ENCODE results near the gene TTC32.
"Not testable (repeated sequence)": the region's sequence is repeated elsewhere in the genome, so short reads cannot be mapped to it uniquely, and the experiment has no call there.

Gene TTC32

DNA sequence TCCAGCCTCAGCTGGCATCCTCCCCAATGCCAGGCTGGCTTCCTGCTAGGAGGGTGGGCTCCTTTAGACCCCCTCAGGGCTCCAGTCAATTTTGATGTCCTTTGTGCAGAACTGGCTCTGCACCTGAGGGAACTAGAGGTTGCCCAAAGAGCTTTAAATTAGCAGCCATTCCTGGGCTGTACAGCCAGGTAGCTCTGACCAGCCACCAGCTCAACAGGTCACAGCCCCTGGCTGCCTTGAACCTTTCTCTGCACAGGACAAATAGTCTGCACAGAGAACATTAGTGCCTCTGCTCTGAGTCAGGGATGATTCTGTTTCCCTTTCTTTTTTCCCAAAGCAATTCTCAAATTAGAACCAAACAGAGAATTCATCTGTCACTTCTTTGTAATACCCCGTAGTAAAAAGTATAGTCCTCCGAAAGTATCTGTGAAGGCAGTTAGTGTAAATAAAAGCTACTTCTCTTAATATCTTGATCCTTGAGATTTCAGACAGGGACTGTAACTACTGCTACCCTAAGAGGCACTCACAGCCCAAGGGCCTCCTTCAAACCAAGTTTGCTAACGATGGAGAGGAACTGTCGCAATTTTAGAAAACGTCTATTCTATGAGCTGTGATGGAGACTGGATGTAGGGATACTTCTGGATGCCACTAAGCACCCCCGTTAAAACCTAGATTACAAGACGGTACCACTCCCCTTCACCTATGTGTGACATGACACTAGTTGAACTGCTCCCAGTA is 3.0 kb downstream of the TTC32 start:
- DNase-seq = no peak

GRCh38 chr2:19897623-19898245 is 4.0 kb downstream of the TTC32 start:
- no peak for DNase-seq

GRCh38 chr2:19895535-19895934 is 6.2 kb downstream of the TTC32 start:
- no peak for DNase-seq

DNA sequence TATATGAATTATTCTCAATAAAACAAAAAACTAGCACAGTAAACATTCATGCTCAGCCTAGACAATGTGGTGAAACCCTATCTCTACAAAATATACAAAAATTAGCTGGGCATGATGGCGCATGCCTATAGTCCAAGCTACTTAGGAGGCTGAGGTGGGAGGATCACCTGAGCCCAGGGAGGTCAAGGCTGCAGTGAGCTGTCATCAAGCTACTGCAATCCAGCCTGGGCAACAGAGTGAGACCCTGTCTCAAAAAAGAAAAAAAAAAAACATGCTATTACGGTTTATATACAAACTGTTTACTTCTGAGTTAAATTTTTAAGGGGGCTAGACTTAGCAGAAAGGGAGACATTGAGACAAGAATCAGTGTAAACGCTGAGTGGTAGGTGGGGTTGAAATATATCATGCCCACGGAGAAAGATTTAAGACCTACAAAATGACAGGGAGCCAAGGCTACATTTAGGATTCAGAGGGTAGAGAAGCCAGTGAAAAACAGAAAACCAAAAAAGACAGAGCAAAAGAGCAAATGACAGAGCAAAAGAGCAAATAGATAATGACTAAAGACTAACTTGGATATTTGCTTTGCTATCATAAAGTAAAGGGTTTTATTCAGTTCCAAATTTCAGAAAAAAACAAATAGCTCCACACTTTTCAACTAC is 7.5 kb downstream of the TTC32 start:
- no peak for DNase-seq

DNA sequence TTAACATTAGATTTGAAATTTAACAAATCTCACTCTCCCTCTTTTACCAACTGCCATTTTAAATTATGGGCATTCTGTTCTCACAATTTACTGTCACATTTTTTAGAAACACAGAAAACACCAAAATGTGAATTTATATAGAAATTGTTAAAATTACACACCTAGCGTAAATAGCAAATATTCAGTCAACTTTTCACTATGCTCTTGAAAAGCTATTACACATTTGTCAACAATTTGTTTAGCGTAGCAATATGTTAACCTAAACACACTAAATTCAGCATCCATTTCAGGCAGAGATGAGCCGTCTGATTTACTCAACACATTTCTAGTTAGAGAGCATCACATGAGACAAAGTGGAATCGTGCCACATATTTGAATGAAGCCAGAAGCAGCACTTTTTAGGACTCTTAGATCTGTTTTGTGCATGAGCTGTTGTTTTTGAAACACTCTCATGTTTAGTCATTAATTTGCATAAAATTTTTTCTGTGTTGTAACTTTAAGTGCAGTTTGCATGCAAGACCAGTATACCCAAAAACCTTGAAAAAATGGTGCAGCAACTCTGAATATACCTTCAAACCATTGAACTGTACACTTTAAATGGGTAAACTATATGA is 8.2 kb downstream of the TTC32 start:
- no peak for DNase-seq

DNA sequence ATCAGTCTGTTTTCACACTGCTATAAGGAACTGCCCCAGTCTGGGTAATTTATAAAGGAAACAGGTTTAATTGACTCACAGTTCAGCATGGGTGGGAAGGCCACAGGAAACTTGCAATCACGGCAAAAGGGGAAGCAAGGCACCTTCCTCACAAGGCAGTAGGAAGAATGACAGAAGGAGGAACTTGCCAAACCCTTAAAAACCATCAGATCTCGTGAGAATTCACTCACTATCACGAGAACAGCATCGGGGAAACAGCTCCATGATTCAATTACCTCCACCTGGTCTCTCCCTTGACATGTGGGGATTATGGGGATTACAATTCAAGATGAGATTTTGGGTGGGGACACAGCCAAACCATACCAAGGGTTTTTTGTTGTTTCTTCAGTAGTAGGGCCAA is 9.8 kb downstream of the TTC32 start:
- DNase-seq = not testable (repeated sequence)

DNA sequence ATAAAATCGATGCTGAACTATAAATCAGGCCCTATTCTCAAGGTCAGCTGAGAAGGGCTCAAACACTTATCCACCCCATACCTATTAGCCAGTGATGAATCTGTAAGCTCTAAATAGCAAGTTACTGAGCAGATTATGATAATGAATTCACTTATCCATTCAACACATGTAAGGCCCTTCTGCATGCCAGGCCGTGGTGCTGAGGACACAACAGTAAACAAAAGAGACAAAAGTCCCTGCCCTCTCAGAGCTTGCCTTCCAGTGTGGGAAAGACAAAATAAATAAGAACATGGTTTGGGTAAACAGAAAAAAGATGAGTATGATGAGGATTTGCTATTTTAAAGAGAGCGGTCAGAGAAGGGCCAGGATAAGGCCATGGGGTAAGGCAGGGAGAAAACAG is 11.7 kb downstream of the TTC32 start:
- no peak for DNase-seq

- DNase-seq = no peak
Observed at GRCh38 chr2:19888831-19889230, 13.0 kb downstream of the TTC32 start.

DNA sequence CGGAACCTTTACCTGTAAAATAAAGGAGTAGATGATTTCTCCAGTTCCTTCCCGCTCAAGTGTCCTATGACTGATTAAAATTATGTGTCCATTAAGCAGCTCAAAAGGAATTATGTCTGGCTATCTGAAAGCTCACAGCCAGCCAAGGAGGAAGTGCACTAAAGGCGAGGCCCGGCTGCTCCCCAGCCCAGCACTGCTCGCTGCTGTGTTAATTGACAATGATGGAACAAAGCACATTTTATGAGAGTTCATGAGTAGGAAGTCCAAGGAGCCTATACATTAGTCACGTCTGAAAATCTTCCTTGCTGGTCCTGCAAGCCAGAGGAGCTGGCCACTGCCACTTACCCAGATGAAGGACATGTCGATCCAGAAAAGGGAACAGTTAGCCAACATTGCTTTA is 14.3 kb downstream of the TTC32 start:
- DNase-seq = no peak

DNA sequence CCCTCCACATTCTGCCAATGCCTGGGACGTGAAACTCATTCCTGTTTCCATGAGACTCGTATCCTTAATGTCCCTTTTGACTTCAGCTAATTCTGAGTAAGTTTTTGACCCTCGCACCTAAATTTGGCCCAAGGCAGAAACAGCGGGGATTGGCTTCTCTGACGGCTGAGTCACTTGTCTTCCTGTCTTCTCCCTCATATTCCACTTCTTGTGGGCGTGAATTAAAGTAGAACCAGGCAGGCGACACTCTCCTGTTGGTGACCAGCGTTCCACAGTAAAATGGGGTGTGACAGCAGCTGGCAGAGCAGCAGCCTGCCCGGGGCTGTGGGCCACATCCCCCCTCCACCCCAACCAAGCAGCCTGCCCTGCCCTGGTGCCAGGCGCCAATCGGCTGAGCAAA is 15.5 kb downstream of the TTC32 start:
- no peak for DNase-seq

GRCh38 chr2:19885791-19886190 is 16.0 kb downstream of the TTC32 start:
- DNase-seq = no peak

GRCh38 chr2:19883971-19884720 is 17.6 kb downstream of the TTC32 start:
- no peak for DNase-seq

DNA sequence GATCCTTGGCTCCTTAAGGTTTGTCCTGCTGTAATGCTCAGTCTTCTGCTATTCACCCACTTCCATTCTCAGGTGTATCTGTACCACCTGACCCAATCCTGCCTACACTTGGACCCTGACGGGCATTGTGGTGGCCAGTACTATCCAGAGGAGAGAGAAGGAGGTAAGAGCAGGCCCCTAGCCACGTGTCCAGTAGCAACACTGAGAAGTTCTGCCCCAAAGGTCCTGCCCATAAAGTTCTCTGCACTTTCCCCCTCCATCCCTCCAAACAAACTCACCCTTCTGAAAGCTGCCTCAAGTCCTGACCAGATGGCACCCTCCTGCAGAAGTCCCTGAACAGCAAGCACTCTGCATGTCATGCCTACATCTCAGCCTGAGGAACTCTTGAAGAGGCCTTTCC is 18.3 kb downstream of the TTC32 start:
- DNase-seq = no peak

- no peak for DNase-seq
Observed at GRCh38 chr2:19882286-19882685, 19.5 kb downstream of the TTC32 start.

DNA sequence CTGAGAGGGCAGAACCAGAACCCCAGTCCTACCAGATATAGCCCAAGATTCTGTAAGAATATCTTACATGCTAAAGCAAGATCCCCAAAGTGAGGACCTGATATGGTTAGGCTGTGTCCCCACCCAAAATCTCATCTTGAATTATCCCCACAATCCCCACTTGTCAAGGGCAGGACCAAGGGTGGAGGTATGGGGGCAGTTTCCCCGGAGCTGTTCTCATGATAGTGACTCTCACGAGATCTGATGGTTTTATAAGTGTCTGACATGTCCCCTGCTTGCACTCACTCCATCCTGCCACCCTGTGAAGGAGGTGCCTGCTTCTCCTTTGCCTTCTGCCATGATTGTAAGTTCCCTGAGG is 19.9 kb downstream of the TTC32 start:
- no peak for DNase-seq

GRCh38 chr2:19881221-19881907 is 20.4 kb downstream of the TTC32 start:
- DNase-seq = no peak

DNA sequence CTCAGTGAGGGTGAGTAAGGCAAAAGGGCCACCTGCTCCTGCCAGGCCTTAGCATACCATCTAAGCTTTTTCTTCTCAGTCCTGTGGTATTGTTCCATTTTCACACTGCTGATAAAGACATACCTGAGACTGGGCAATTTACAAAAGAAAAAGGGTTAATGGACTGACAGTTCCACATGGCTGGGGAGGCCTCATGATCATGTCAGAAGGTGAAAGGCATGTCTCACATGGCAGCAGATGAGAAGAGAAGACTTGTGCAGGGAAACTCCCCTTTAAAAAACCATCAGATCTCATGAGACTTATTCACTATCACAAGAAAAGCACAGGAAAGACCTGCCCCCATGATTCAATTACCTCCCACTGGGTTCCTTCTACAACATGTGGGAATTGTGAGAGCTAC is 21.6 kb downstream of the TTC32 start:
- not testable (repeated sequence) for DNase-seq

- no peak for DNase-seq
Observed at GRCh38 chr2:19879120-19879519, 22.7 kb downstream of the TTC32 start.

GRCh38 chr2:19878268-19879046 is 23.3 kb downstream of the TTC32 start:
- no peak for DNase-seq

GRCh38 chr2:19876751-19877150 is 25.0 kb downstream of the TTC32 start:
- no peak for DNase-seq

- no peak for DNase-seq
Observed at GRCh38 chr2:19875280-19875679, 26.5 kb downstream of the TTC32 start.

DNA sequence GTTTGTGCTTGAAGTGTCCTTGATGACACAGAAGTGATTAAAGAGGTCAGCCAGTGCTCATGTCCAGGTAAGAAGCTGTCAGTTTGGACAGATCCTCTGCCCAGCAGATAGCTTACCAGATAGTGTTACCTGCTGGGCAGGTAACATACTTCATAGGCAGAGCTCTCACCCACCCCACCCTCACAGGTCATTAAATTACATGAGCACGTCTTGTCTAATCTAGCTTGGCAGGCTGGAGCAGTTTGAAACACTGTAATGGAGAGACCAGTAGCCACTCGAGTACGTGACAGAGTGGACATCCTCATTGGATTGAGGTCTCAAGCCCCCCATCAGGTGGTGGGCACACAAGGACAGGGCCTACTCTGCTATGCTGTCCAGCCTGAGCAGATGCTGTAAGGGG is 27.1 kb downstream of the TTC32 start:
- DNase-seq = no peak
